ENCODE measurements around the gene ADARB2.

DNA sequence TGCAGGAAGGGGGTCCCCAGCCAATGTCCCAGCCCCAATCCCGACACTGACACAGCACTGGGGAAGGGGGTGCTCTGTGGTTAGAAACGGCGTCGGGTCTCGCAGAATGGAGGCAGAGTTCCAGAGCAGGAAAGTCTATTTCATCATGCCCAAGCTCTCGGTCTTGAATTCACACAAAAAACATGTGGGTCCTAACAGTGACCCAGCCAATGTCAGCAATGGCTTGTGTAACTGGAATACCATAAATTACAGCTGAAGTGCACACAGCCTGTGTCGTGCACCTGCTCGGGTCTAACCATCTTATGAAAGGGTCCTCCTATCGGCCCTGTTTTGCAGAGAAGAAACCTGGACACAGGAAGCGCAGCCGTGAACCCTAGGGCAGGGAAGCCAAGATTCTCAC is 324.1 kb downstream of the ADARB2 start:
- TF ChIP-seq PAX5 (IDR thresholded peaks at IDR 0.05; ENCODE audit: borderline replicate concordance, low read depth, low read length) (no peak), SRF (IDR thresholded peaks at IDR 0.05; ENCODE audit: low read depth in 2 of 2, low read length in 2 of 2) (no peak), HCFC1 (IDR thresholded peaks at IDR 0.05; ENCODE audit: low read length) (no peak), POLR2AphosphoS5 (IDR thresholded peaks at IDR 0.05; ENCODE audit: low read length) (no peak), POLR2A (IDR thresholded peaks at IDR 0.05; ENCODE audit: low read depth, low read length) (no peak)
- TF ChIP-seq, protein P1, sequence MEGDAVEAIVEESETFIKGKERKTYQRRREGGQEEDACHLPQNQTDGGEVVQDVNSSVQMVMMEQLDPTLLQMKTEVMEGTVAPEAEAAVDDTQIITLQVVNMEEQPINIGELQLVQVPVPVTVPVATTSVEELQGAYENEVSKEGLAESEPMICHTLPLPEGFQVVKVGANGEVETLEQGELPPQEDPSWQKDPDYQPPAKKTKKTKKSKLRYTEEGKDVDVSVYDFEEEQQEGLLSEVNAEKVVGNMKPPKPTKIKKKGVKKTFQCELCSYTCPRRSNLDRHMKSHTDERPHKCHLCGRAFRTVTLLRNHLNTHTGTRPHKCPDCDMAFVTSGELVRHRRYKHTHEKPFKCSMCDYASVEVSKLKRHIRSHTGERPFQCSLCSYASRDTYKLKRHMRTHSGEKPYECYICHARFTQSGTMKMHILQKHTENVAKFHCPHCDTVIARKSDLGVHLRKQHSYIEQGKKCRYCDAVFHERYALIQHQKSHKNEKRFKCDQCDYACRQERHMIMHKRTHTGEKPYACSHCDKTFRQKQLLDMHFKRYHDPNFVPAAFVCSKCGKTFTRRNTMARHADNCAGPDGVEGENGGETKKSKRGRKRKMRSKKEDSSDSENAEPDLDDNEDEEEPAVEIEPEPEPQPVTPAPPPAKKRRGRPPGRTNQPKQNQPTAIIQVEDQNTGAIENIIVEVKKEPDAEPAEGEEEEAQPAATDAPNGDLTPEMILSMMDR (IDR thresholded peaks at IDR 0.05 in 2 of 3, conservative IDR thresholded peaks at IDR 0.05 in 1 of 3; ENCODE audit: control insufficient read depth in 2 of 3, extremely low read depth in 1 of 3, insufficient read depth in 1 of 3, low read depth in 3 of 3, low read length in 3 of 3), result no peak
- TF ChIP-seq, protein P2, sequence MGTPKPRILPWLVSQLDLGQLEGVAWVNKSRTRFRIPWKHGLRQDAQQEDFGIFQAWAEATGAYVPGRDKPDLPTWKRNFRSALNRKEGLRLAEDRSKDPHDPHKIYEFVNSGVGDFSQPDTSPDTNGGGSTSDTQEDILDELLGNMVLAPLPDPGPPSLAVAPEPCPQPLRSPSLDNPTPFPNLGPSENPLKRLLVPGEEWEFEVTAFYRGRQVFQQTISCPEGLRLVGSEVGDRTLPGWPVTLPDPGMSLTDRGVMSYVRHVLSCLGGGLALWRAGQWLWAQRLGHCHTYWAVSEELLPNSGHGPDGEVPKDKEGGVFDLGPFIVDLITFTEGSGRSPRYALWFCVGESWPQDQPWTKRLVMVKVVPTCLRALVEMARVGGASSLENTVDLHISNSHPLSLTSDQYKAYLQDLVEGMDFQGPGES (IDR thresholded peaks at IDR 0.05), result no peak
- TF ChIP-seq, protein P3, sequence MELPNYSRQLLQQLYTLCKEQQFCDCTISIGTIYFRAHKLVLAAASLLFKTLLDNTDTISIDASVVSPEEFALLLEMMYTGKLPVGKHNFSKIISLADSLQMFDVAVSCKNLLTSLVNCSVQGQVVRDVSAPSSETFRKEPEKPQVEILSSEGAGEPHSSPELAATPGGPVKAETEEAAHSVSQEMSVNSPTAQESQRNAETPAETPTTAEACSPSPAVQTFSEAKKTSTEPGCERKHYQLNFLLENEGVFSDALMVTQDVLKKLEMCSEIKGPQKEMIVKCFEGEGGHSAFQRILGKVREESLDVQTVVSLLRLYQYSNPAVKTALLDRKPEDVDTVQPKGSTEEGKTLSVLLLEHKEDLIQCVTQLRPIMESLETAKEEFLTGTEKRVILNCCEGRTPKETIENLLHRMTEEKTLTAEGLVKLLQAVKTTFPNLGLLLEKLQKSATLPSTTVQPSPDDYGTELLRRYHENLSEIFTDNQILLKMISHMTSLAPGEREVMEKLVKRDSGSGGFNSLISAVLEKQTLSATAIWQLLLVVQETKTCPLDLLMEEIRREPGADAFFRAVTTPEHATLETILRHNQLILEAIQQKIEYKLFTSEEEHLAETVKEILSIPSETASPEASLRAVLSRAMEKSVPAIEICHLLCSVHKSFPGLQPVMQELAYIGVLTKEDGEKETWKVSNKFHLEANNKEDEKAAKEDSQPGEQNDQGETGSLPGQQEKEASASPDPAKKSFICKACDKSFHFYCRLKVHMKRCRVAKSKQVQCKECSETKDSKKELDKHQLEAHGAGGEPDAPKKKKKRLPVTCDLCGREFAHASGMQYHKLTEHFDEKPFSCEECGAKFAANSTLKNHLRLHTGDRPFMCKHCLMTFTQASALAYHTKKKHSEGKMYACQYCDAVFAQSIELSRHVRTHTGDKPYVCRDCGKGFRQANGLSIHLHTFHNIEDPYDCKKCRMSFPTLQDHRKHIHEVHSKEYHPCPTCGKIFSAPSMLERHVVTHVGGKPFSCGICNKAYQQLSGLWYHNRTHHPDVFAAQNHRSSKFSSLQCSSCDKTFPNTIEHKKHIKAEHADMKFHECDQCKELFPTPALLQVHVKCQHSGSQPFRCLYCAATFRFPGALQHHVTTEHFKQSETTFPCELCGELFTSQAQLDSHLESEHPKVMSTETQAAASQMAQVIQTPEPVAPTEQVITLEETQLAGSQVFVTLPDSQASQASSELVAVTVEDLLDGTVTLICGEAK (IDR thresholded peaks at IDR 0.05; ENCODE audit: borderline replicate concordance), result no peak

All from GM12878 (cell line).